Measurements from ENCODE around the gene RFX7. TPM values are rescaled to one million over a fixed set of nuclear protein-coding genes. Genes with fewer than 3 reads are reported as not detected.

Gene RFX7
- total RNA-seq, 2 donors from 2014 or later, result 10.6 to 15.4 TPM

GRCh38 chr15:56242576-56243162, 1.0 kb downstream of the RFX7 start:
- intact Hi-C loops (cut with DNase I), result loop anchor here (10.0 kb wide), 1 partner anchor 248 kb away; the partner anchor contains the start of gene NEDD4
- DNase-seq, result no peak
- Histone ChIP-seq H3K9me3 (no peaks in the 10 kb centered on the region), H3K36me3 (no peaks in the 10 kb centered on the region), H3K4me3 (peak overlapping the region; percentile 55), H3K4me1 (peaks cover 9% of the 10 kb centered on the region), H3K27ac (peak overlapping the region; percentile 31), H3K27me3 (no peaks in the 10 kb centered on the region), H3K9ac (ENCODE audit: low read depth in 2 of 2, low read length in 2 of 2) (peak overlapping the region; percentile 52 to 69)
- TF ChIP-seq CTCF (IDR thresholded peaks at IDR 0.05), result no peak

GRCh38 chr15:56241374-56242105, 2.1 kb downstream of the RFX7 start:
- H3K4me3 ChIP-seq, result no peak overlapping the region
- intact Hi-C loops (cut with DNase I), result loop anchor here (10.0 kb wide), 1 partner anchor 247 kb away; the partner anchor contains the start of gene NEDD4
- peaks cover 9% of the 10 kb centered on the region for H3K4me1 ChIP-seq
- H3K27ac ChIP-seq, result no peak overlapping the region
- no peaks in the 10 kb centered on the region for H3K9me3 ChIP-seq
- no peak for TF ChIP-seq CTCF (IDR thresholded peaks at IDR 0.05)
- H3K27me3 ChIP-seq, result no peaks in the 10 kb centered on the region
- no peak overlapping the region for H3K9ac ChIP-seq (ENCODE audit: low read depth in 2 of 2, low read length in 2 of 2)
- DNase-seq, result no peak
- H3K36me3 ChIP-seq, result no peaks in the 10 kb centered on the region

GRCh38 chr15:56240390-56240789, 3.3 kb downstream of the RFX7 start:
- no peak for TF ChIP-seq CTCF (IDR thresholded peaks at IDR 0.05)
- H3K4me1 ChIP-seq, result peaks cover 7% of the 10 kb centered on the region
- intact Hi-C loops (cut with DNase I), result loop anchor here (10.0 kb wide), 1 partner anchor 246 kb away; the partner anchor contains the start of gene NEDD4
- no peak for DNase-seq
- no peaks in the 10 kb centered on the region for H3K9me3 ChIP-seq
- no peaks in the 10 kb centered on the region for H3K36me3 ChIP-seq
- no peak overlapping the region for H3K27ac ChIP-seq
- H3K4me3 ChIP-seq, result no peak overlapping the region
- H3K9ac ChIP-seq (ENCODE audit: low read depth in 2 of 2, low read length in 2 of 2), result no peak overlapping the region
- H3K27me3 ChIP-seq, result no peaks in the 10 kb centered on the region

- Histone ChIP-seq H3K9ac (ENCODE audit: low read depth in 2 of 2, low read length in 2 of 2) (no peak overlapping the region), H3K27ac (no peak overlapping the region)
- TF ChIP-seq CTCF (IDR thresholded peaks at IDR 0.05), result no peak
Measured at GRCh38 chr15:56236197-56236596, 7.5 kb downstream of the RFX7 start.

GRCh38 chr15:56234804-56235203, 8.9 kb downstream of the RFX7 start:
- Histone ChIP-seq H3K4me3 (no peak overlapping the region), H3K36me3 (no peaks in the 10 kb centered on the region), H3K27me3 (no peaks in the 10 kb centered on the region), H3K9me3 (no peaks in the 10 kb centered on the region), H3K27ac (no peak overlapping the region), H3K4me1 (no peaks in the 10 kb centered on the region), H3K9ac (ENCODE audit: low read depth in 2 of 2, low read length in 2 of 2) (no peak overlapping the region)
- no peak for TF ChIP-seq CTCF (IDR thresholded peaks at IDR 0.05)
- no peak for DNase-seq
- intact Hi-C loops (cut with DNase I), result no loop called here

More at GRCh38 chr15:56236197-56236596, 7.5 kb downstream of the RFX7 start:
- no peaks in the 10 kb centered on the region for H3K4me1 ChIP-seq
- intact Hi-C loops (cut with DNase I), result no loop called here
- no peaks in the 10 kb centered on the region for H3K27me3 ChIP-seq
- no peaks in the 10 kb centered on the region for H3K9me3 ChIP-seq
- no peak for DNase-seq
- no peak overlapping the region for H3K4me3 ChIP-seq
- no peaks in the 10 kb centered on the region for H3K36me3 ChIP-seq

Data from colonic mucosa (tissue), 4 donors.